ENCODE results near the gene UFSP1.

GRCh38 chr7:100859856-100860255, 29.7 kb downstream of the UFSP1 start:
- TF ChIP-seq POLR2A (IDR thresholded peaks at IDR 0.05) (no peak), CTCF (IDR thresholded peaks at IDR 0.05) (no peak)

Data from sigmoid colon (tissue), 3 donors.